GM21390 (cell line): ENCODE results near the gene EDEM3.
A peak's percentile ranks its signal among the peaks of the same experiment; 100 is the strongest.
"Not testable (repeated sequence)": the region's sequence is repeated elsewhere in the genome, so short reads cannot be mapped to it uniquely, and the experiment has no call there.

Source experiments
- ATAC-seq: cut with Tn5 transposase; IDR thresholded peaks from one replicate; pipeline ENCODE4 v1.9.1; 2021; ENCODE audit not compliant: unreplicated experiment

Gene EDEM3

GRCh38 chr1:184754476-184755225 lies at the start of gene EDEM3:
TSS of gene EDEM3 (minus strand) at chr1:184754858. CDS start at chr1:184754646, 212 bp downstream.
- ATAC-seq = peak; percentile 90

GRCh38 chr1:184804220-184804619 lies 49.6 kb upstream of the EDEM3 start:
- ATAC-seq = no peak

GRCh38 chr1:184803180-184803492 lies 48.5 kb upstream of the EDEM3 start:
- no peak for ATAC-seq

- ATAC-seq = no peak
These were observed 47.9 kb upstream of the EDEM3 start for GRCh38 chr1:184802354-184803179.

GRCh38 chr1:184801503-184801902 lies 46.8 kb upstream of the EDEM3 start:
- no peak for ATAC-seq

- no peak for ATAC-seq
These were observed 46.2 kb upstream of the EDEM3 start for GRCh38 chr1:184800876-184801275.

GRCh38 chr1:184793967-184794366 lies 39.3 kb upstream of the EDEM3 start:
- ATAC-seq = no peak

- peak; percentile 58 for ATAC-seq
These were observed 37.9 kb upstream of the EDEM3 start for GRCh38 chr1:184792450-184792969.

GRCh38 chr1:184791550-184791900 lies 36.9 kb upstream of the EDEM3 start:
- ATAC-seq = no peak

GRCh38 chr1:184790642-184791549 lies 36.2 kb upstream of the EDEM3 start:
- no peak for ATAC-seq

GRCh38 chr1:184789884-184790283 lies 35.2 kb upstream of the EDEM3 start:
- ATAC-seq = no peak

GRCh38 chr1:184788970-184789369 lies 34.3 kb upstream of the EDEM3 start:
- ATAC-seq = no peak

- no peak for ATAC-seq
These were observed 30.9 kb upstream of the EDEM3 start for GRCh38 chr1:184785529-184785928.

- ATAC-seq = not testable (repeated sequence)
These were observed 29.1 kb upstream of the EDEM3 start for GRCh38 chr1:184783723-184784122.

- no peak for ATAC-seq
These were observed 27.3 kb upstream of the EDEM3 start for GRCh38 chr1:184781941-184782340.

GRCh38 chr1:184775885-184776284 lies 21.2 kb upstream of the EDEM3 start:
- ATAC-seq = no peak

- no peak for ATAC-seq
These were observed 20.7 kb upstream of the EDEM3 start for GRCh38 chr1:184775329-184775728.

GRCh38 chr1:184773762-184774320 lies 19.2 kb upstream of the EDEM3 start:
- no peak for ATAC-seq

GRCh38 chr1:184771190-184771691 lies 16.6 kb upstream of the EDEM3 start:
- ATAC-seq = no peak

GRCh38 chr1:184770181-184770979 lies 15.7 kb upstream of the EDEM3 start:
- no peak for ATAC-seq
